Lower lobe of right lung (tissue), 2 donors: Measurements from ENCODE around the gene UBA52. TPM values are rescaled to one million over a fixed set of nuclear protein-coding genes. Genes with fewer than 3 reads are reported as not detected.
A peak's percentile ranks its signal among the peaks of the same experiment; 100 is the strongest.
"Not testable (repeated sequence)": the region's sequence is repeated elsewhere in the genome, so short reads cannot be mapped to it uniquely, and the experiment has no call there.

ENCODE experiments used
- ATAC-seq, 2 donors: fragments of 200-7000 bp; cut with Tn5 transposase; one replicate each; pipeline ENCODE4 v1.9.1; 2020 to 2022; ENCODE audit warnings: mild to moderate bottlenecking in 2 of 2, moderate library complexity in 2 of 2
- DNase-seq: peaks from one replicate; pipeline ENCODE4 v3.0.0-alpha.2; 2020
- H3K27ac ChIP-seq: fragments of 200-600 bp; one replicate; pipeline ENCODE4 v1.8.0; 2022
- H3K27me3 ChIP-seq: fragments of 200-600 bp; one replicate; pipeline ENCODE4 v1.8.0; 2022; ENCODE audit warnings: low read depth
- H3K36me3 ChIP-seq: fragments of 200-600 bp; one replicate; pipeline ENCODE4 v1.8.0; 2022; ENCODE audit warnings: mild to moderate bottlenecking
- H3K4me1 ChIP-seq: fragments of 200-600 bp; one replicate; pipeline ENCODE4 v1.8.0; 2022
- H3K4me3 ChIP-seq: fragments of 200-600 bp; one replicate; pipeline ENCODE4 v1.8.0; 2022; ENCODE audit warnings: mild to moderate bottlenecking
- H3K9me3 ChIP-seq: fragments of 200-600 bp; one replicate; pipeline ENCODE4 v1.8.0; 2022
- CTCF ChIP-seq: fragments of 200-600 bp; IDR thresholded peaks from one replicate; pipeline ENCODE4 v1.8.0; 2022; ENCODE audit warnings: antibody characterized with exemption, mild to moderate bottlenecking
- intact Hi-C: fragments of 100-400 bp; cut with DNase I; formaldehyde crosslinking; loops from one replicate; pipeline ENCODE4 v1.11.0; 2022
- total RNA-seq: library from RNA; stranded (reverse); fragmentation: NEBNext Ultra II Directional; extraction: Animal tissue kit (Norgen Biotek cat#: 25700); gene quantifications from one replicate; pipeline ENCODE4 v1.2.1, GENCODE V29; 2021
- donor health status: DM: no; HTN: yes; CAD: no; lungs with severe emphysema.

The UBA52 gene
- total RNA-seq, 1 donor from 2014 or later, result 884 TPM

GRCh38 chr19:18589380-18590272 lies 18.0 kb downstream of the UBA52 start:
- peak overlapping the region; percentile 97 for H3K4me3 ChIP-seq
- peaks cover 32% of the 10 kb centered on the region for H3K4me1 ChIP-seq
- DNase-seq, result peak; percentile 83
- H3K27ac ChIP-seq, result peak overlapping the region; percentile 89
- no peaks in the 10 kb centered on the region for H3K27me3 ChIP-seq
- intact Hi-C loops, result no loop called here
- peak; percentile 27 for TF ChIP-seq CTCF
- no peaks in the 10 kb centered on the region for H3K9me3 ChIP-seq
- ATAC-seq, result peak; percentile 84 to 85
- peaks cover 10% of the 10 kb centered on the region for H3K36me3 ChIP-seq

- ATAC-seq (no peak), DNase-seq (no peak)
- Histone ChIP-seq H3K36me3 (peaks cover 10% of the 10 kb centered on the region), H3K9me3 (no peaks in the 10 kb centered on the region), H3K4me3 (no peak overlapping the region), H3K4me1 (peaks cover 40% of the 10 kb centered on the region), H3K27me3 (no peaks in the 10 kb centered on the region), H3K27ac (no peak overlapping the region)
- intact Hi-C loops, result no loop called here
- no peak for TF ChIP-seq CTCF
Observed at GRCh38 chr19:18590273-18591272, 18.9 kb downstream of the UBA52 start.

- Histone ChIP-seq H3K27me3 (no peaks in the 10 kb centered on the region), H3K27ac (no peak overlapping the region), H3K36me3 (peaks cover 10% of the 10 kb centered on the region), H3K4me1 (peaks cover 40% of the 10 kb centered on the region), H3K4me3 (no peak overlapping the region), H3K9me3 (no peaks in the 10 kb centered on the region)
- DNase-seq, result no peak
- TF ChIP-seq CTCF, result no peak
- intact Hi-C loops, result no loop called here
- no peak for ATAC-seq
Observed at GRCh38 chr19:18591735-18592385, 20.2 kb downstream of the UBA52 start.

GRCh38 chr19:18592732-18593131 lies 21.1 kb downstream of the UBA52 start:
- peaks cover 40% of the 10 kb centered on the region for H3K4me1 ChIP-seq
- ATAC-seq, result not testable (repeated sequence)

GRCh38 chr19:18593367-18594095 lies 21.9 kb downstream of the UBA52 start:
- Histone ChIP-seq H3K9me3 (no peaks in the 10 kb centered on the region), H3K4me3 (peak overlapping the region; percentile 43), H3K36me3 (peaks cover 10% of the 10 kb centered on the region), H3K27ac (no peak overlapping the region), H3K27me3 (peaks cover 10% of the 10 kb centered on the region), H3K4me1 (peaks cover 35% of the 10 kb centered on the region)
- TF ChIP-seq CTCF, result no peak
- intact Hi-C loops, result no loop called here
- DNase-seq (no peak), ATAC-seq (no peak)

More at GRCh38 chr19:18592732-18593131, 21.1 kb downstream of the UBA52 start:
- DNase-seq, H3K27ac ChIP-seq, H3K27me3 ChIP-seq, intact Hi-C loops, H3K9me3 ChIP-seq, H3K4me3 ChIP-seq: not testable (repeated sequence)
- H3K36me3 ChIP-seq, result peaks cover 10% of the 10 kb centered on the region
